Dermis blood vessel endothelial cell (primary cell): ENCODE measurements around the gene MYMK. TPM values are rescaled to one million over a fixed set of nuclear protein-coding genes. Genes with fewer than 3 reads are reported as not detected.
A peak's percentile ranks its signal among the peaks of the same experiment; 100 is the strongest.
"Not testable (repeated sequence)": the region's sequence is repeated elsewhere in the genome, so short reads cannot be mapped to it uniquely, and the experiment has no call there.

Experiments used
- DNase-seq: peaks from one replicate; pipeline ENCODE4 v3.0.0; 2010
- total RNA-seq: library from RNA; depleted of rRNA; stranded (reverse); fragments of >200 nt; gene quantifications from 2 replicates; pipeline ENCODE4 v1.2.3, GENCODE V29; 2014

MYMK gene, protein sequence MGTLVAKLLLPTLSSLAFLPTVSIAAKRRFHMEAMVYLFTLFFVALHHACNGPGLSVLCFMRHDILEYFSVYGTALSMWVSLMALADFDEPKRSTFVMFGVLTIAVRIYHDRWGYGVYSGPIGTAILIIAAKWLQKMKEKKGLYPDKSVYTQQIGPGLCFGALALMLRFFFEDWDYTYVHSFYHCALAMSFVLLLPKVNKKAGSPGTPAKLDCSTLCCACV
- not detected in 2 replicates for total RNA-seq

DNA sequence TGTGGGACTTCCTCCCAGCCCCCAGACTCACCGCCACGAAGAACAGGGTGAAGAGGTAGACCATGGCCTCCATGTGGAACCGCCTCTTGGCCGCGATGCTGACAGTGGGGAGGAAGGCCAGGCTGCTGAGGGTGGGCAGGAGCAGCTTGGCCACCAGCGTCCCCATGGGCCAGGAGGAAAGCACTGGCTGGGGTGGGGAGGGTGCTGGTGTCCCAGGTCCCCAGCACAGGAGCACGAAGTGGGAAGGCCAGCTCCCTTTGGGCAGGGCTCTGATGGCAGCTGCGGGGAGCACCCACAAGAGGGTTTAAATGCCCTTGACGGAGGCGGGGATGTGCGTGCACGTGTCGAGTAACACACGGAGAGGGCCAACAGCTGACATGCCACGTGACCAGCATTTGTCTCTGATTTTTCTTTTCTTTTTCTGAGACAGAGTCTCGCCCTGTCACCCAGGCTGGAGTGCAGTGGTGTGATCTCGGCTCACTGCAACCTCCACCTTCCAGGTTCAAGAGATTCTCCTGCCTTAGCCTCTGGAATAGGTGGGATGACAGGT, at the start of gene MYMK:
Gene MYMK, minus strand, starts transcription at position 281 of the 550 bp plus-strand sequence. Its CDS starts 115 bp downstream, at position 166.
- DNase-seq = no peak

DNA sequence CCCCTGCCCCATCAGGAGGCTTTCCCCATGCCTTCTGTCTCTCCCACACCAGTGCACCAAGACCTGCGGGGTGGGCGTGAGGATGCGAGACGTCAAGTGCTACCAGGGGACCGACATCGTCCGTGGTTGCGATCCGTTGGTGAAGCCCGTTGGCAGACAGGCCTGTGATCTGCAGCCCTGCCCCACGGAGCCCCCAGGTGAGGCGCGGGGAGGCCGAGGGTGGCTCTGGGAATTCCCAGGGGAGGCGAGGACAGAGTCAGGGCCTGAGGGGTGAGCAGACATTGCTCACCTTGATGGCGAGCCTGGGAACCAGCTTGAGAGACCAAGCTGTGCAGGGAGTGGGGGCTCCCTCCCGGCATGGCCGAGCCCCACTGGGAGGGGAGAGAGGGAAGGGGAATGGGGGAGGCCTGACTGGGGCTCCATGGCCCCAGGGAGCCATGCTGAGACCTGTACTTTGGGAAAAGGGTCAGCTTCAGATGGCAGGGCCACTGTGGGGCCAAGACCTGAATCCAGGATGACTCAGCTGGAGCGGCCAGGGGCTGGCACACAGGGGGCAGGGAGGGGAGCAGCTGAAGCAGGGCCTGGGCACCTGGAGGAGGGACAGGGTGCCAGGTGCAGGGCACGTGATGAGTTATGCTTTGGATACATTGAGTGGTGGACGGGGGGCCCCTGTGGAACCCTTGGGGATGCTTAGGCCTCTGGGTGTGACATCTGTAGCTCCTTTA, 49.2 kb upstream of the MYMK start:
- no peak for DNase-seq

DNA sequence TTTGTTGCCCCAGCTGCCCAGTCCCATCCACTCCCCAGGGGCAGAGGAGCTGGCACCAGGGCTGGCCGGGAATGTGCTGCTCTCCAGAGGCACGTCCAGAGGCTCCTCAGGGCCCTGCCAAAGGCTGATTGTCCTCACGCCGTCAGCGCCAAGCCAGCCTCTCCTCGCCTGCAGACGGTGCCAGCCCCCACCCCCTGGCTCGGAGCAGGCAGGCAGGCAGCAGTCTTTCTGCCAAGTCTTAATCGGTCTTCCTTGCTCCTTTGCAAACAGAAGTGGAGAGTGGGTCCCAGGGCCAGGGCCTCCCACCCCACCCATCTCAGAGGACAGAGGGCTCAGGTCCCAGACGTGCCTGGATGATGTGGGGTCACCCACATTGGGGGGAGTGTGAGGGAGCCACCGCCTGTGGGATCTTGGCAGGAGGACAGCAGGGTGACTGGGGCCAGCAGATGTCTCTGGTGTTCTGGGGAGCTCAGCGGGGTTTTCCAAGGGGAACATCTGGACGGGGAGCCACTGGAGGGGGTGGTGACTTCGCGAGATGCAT, 48.1 kb upstream of the MYMK start:
- no peak for DNase-seq

DNA sequence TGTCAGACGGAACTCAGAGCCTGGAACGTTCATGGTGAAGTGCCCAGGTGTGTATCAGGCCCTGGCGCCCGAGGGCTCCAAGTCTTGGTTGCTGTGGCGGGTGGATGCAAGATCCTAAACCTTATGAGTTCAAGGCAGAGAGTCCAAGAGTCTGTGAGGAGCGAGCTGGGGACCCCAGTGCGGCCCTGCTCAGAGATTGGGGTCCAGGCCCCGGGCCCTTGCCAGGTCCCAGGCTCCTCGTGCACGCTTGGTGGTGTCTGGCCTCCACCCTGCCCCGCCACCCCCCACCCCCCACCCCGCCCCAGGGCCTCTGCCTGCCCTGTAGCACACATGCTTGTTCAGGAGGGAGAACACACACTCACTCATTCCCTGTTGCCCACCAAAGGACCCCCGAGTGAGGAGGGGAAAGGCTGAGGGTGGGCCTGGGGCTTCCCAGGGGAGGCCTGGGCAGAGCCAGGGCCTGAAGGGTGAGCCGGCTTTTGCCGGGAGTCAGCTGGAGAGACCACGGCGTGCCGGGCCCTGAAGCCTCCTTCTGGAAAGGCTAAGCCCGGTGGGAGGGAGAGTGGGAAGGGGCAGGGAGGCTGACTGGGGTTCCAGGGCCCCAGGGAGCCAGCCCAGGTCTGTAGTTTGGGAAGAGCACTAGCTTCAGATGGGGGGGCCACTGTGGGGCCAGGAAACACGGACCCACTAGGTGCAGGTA, 47.3 kb upstream of the MYMK start:
- no peak for DNase-seq

DNA sequence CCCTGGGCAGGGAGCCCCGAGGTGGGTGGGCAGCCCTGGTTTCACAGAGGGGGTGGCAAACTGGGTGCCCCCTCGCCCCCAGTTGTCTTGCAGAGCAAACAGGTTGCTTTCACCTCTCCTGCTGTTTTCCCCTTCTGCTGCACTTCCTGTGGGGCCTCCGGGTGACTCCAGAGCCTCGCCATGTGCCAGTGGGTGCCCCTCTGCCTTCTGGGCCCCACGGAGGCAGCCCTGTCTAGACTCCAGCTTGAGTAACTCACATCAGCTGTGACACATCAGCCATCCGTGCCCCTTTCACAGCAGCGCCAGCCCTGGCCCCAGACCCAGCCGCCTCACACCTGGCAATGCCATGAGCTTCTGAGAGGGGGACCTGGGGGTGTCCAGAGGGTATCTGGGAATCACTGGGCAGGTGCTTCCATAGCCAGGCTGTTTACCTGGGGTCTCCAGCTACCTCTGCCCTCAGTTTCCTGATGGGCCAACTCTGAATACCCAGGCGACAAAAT, 46.7 kb upstream of the MYMK start:
- no peak for DNase-seq

DNA sequence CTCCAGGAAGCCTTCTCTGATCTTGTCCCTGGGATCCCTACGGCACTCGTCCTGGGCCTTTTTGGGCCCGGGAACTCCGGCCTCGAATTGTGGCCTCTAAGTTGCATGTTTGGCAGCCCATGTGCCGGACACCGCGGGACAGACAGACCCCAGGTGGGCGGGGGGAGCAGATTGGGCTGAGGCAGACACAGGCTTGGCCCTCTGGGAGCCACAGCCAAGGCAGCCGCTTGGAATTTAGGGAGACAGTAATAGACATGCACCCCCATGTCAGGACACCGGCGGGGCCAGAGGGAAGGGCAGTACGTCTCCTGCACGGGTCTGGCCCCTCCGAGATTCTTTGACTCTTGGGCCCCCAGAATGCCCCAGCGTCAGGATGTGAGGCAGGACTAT, 45.9 kb upstream of the MYMK start:
- DNase-seq = no peak

DNA sequence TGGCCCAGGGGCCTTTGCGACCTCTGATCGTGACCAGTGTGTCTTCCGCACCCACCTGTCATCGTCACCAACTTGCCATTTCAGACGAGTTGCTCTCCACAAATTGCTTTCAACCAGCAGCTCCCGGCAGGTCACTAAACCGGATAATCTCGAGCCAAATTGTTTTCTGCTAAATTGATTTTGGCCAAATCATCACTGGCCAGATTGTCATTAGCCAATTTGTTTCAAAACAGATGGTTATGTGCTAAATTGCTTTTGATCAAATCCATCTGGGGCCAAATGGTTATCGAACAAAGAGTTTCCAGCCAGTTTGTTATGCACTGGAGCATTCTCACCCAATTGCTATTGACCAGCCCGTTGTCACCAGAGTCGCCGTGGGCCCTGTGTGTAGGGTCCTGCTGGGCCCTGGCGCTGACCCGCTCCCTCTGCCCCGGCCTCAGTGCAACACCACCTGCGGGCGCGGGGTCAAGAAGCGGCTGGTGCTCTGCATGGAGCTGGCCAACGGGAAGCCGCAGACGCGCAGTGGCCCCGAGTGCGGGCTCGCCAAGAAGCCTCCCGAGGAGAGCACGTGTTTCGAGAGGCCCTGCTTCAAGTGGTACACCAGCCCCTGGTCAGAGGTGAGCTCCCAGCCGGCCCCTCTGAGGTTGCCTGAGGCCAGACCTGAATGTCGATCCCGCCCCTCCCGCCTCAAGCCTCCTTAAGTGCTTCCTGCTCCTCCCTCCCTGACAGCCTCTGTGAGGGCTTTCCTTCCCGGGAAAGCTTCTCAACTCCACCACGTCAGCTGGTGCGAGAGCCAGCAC, 45.3 kb upstream of the MYMK start:
- no peak for DNase-seq

DNA sequence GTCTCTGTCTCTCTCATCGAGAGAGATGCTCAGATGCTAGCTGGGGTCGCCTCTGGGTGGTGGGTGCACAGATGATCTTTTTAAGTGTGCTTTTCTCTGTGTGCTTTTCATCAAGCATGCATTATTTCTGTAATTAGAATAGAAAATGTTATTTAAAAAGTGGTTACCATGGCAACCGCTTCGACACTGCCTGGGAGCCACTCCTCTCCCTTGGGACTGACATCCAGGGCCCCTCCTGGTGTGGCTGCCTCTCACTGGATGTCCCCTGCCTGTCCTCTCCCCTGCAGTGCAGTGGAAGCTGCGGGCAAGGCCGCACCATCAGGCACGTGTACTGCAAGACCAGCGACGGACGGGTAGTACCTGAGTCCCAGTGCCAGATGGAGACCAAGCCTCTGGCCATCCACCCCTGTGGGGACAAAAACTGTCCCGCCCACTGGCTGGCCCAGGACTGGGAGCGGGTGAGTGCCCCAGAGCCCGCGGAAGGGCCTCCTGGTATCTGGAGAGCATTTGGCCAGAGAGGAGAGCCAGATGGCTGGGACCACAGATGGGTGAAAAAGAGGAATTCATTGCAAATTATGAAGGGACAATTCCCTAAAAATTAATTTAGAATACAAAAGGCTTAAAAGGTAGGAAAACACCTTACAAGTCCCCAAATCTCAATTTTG, 44.5 kb upstream of the MYMK start:
- DNase-seq = no peak

DNA sequence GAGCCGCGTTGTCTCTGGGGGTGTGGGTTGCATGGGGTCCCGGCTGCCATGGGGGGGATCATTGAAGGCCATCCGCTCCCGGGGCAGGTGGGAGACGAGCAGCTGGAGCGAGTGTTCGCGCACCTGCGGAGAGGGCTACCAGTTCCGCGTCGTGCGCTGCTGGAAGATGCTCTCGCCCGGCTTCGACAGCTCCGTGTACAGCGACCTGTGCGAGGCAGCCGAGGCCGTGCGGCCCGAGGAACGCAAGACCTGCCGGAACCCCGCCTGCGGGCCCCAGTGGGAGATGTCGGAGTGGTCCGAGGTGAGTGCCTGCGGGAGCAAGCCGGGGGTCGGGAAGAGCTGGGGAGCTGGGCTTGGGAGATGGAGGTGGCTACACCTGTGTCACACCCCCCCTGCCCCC, 43.4 kb upstream of the MYMK start:
- no peak for DNase-seq

DNA sequence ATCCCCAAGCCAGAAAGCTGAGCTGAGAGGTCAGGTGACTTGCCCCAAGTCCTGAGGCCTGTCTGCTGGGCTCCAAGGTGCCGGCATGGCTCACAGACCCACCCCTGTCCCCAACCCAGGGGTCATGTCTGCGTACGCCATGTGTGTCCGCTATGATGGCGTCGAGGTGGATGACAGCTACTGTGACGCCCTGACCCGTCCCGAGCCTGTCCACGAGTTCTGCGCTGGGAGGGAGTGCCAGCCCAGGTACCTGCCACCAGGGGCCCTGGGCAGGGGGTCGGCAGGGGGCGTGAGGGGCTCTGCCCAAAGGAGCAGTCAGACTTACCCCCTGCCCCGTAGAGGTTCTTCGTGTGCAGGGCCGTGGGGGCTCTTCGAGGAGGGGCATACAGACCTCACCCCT, 42.1 kb upstream of the MYMK start:
- no peak for DNase-seq

DNA sequence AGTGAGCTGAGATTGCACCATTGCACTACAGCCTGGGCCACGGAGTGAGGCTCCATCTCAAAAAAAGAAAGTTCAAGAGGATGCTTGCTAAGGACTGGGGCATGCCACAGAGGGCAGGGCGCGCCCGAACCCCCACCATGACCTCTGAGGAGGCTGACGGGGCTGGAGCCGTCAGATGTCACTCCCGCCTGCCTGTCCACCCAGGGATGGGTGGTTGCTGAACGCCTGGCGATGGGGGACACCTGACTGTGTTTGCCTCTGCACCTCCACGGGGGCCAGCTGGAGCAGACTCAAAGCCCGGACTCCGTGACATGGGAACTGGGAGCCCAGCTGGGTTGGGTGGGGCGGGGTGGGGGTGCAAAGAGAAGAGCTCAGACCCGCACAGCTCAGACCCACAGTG, 41.6 kb upstream of the MYMK start:
- DNase-seq = no peak

DNA sequence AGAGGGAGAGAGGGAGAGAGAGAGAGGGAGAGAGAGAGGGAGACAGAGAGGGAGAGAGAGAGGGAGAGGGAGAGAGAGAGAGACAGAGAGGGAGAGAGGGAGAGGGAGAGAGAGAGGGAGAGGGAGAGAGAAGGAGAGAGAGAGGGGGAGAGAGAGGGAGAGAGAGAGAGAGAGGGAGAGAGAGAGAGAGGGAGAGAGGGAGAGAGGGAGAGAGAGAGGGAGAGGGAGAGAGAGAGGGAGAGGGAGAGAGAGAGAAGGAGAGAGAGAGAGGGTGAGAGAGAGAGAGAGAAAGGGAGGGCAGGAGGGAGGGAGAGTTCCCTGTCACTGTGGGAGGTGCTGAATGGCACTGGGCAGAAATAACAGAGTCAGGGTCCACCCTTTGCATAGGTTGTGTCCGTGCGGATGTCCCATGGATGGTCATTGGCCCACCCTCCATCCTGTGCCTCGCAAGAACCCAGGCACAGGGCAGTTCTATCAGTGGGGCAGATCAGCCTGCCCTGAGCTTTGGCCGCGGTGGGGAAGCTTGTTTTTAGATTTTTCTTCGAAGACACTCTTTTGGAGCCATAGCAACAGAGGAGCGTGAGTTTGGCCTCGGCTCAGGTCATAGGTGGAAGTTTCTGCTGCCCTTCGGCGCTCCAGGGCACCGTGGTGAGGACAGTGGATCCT, 39.8 kb upstream of the MYMK start:
- DNase-seq = no peak

DNA sequence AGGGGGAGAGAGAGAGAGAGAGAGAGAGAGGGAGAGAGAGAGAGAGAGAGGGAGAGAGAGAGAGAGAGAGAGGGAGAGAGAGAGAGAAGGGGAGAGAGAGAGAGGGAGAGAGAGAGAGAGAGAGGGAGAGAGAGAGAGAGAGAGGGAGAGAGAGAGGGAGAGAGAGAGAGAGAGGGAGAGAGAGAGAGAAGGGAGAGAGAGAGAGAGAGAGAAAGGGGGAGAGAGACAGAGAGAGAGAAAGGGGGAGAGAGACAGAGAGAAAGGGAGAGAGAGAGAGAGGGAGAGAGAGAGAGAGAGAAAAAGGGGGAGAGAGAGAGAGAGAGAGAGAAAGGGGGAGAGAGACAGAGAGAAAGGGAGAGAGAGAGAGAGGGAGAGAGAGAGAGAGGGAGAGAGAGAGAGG, 39.1 kb upstream of the MYMK start:
- DNase-seq = not testable (repeated sequence)

DNA sequence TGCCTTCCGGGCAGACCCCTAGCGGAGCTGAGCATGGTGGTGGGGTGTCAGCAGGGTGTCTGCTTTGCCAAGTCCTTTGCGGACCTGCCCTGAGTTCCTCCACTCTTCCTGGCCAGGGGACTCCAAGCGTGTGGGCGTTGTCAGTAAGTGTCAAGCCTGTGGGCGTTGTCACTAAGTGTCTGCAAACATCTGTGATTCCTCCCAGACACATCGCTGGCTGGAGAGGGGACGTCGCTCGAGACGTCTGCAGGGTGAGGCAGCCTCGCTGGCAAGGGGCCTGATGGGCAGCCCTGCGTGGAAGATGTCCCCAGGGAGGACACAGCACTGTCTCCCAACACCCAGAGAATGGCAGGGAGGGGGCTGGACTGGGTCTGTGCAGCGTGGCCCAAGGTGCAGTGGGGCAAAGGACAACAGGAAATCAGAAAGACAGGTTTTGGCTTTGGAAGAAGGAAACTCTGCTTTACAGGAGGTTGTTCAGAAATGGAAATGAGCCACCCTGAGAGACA, 38.6 kb upstream of the MYMK start:
- DNase-seq = no peak

DNA sequence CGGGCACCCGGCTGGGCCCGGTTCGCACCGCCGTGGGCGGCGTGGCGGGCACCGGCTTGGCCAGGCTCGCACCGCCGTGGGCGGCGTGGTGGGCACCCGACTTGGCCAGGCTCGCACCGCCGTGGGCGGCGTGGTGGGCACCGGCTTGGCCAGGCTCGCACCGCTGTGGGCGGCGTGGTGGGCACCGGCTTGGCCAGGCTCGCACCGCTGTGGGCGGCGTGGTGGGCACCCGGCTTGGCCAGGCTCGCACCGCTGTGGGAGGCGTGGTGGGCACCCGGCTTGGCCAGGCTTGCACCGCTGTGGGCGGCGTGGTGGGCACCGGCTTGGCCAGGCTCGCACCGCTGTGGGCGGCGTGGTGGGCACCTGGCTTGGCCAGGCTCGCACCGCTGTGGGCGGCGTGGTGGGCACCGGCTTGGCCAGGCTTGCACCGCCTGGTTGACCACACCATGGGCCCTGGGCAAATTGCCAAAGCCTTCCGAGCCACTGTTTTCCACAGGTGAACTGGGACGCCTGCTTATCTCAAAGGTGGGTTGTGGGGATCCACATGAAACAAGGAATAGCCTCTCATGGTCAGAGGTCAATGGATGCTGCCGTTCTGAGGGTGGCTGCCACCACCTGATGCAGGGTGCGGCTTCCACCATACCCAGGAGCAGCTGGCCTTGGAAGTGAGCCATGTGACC, 38.0 kb upstream of the MYMK start:
- DNase-seq = no peak

DNA sequence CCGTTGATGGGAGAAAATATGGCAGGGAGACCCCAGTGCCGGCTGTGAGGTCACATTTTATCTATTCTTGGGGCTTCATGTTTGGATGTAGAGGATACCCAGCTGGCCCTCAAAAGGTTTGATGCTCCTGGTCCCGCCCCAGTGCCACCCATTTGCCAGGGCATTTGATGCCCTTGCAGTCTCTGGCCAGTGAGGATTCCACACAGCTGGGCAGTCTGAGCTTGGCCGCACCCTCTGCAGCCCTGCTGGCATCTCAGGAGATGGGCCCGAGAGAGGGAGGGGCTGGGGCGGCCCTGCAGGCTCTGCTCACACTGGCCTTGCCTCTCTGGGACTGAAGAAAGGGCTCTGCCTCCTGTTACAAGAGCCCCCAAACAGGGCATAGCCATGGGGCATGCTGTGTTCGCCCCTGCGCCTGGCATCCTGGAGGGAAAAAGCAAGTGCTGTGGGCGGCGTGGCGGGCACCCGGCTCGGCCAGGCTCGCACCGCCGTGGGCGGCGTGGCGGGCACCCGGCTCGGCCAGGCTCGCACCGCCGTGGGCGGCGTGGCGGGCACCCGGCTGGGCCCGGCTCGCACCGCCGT, 37.3 kb upstream of the MYMK start:
- DNase-seq = no peak

DNA sequence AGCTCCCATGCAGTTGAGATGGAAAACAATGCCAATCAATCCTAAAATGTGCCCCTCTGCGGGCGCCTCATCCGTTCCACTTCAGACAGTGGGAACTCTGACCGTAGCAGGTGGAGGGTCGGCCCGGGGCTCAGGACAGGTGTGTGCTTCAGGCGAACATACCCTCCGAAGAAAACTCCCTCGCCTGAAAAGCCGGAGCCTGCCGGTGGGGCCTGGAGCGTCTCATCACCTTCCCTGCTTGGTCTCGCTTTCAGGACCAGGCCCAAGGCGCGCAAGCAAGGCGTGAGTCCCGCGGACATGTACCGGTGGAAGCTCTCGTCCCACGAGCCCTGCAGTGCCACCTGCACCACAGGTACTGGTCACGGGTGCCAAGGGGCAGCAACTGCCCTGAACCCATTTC, 36.2 kb upstream of the MYMK start:
- no peak for DNase-seq

DNA sequence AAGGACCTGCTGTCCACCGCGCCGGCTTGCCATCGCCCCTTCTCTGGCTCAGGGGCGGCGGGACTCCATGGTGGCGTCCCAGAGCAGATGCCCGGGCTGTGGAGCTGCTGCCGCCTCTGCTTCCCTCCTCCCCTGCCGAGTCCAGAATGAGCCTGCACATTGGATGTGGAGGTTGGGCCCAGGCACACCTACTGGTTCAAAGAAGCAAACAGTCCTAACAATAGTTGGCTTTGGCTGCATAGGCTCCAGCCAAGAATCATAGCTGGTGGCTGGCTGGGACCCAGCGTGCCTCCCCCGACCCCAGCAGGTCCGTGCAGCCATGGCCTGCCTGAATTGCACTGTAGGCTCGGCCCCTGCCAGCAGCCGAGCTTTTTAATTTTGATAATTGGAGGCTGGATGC, 35.6 kb upstream of the MYMK start:
- no peak for DNase-seq

DNA sequence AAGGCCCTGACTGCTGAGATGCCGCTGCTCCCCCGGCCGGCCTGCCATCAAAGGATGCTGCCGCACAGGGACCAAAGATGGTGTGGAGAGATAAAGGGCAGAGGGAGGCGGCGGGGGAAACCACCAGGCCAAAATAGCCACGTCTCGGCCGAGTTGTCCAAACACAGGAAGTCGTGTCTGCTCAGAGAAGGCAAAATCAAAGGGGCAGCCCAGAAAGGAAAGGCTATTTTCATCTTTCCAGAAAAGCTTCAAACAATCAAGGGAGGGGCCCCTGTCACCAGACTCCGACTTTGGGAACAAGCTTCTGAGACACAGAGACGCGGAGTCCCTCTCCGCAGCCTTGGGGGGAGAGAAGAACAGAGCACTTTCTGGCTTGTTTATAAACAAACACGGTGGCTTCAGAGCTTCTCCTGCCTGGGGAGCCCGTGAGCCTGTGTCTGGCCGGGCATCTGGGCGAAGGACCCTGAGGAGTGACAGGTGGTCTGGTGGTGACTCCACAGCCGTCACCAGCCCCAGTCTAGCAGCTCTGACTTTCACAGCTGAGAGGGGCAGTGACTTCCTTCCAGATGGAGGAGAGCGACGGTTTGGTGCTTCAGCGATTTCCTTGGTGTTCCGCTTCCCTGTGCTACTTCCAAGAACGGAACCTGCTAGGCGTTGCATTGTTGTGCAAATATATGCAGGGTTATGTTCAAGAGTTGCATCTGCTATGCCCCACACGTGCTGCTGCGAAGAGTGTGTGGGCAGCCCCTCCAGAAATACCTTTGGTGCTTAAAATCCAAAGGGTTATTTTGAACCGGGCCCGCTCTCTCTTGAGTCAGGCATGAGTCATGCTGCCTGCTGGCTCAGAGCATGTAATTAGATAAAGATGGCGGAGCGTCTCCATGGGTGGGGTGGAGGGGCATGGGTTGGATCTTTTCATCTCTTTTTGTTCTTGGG, 33.7 kb upstream of the MYMK start:
- DNase-seq = peak; percentile 46
